GM10248 (cell line): ENCODE data around the gene SLC49A3.

Experiments used
- CTCF ChIA-PET: fragments of 300-600 bp; sonication (Branson Sonifier 250); formaldehyde crosslinking; extraction: SDS; loops from one replicate; lab custom pipeline; 2021; ENCODE audit warnings: antibody characterized with exemption; lab: Yijun Ruan, JAX
- POLR2A ChIA-PET: fragments of 350-650 bp; sonication (Branson Sonifier 250); formaldehyde crosslinking; extraction: SDS; loops from one replicate; lab custom pipeline; 2020; ENCODE audit warnings: antibody characterized with exemption; lab: Yijun Ruan, JAX
- DNase-seq: peaks from one replicate; pipeline ENCODE4 v3.0.0; 2012; ENCODE audit errors: extremely low spot score
- TF ChIP-seq, protein P1 (sequence below): IDR thresholded peaks from 2 replicates; pipeline ENCODE4 v1.5.1; 2012; ENCODE audit warnings: mild to moderate bottlenecking, low read depth; ENCODE audit errors: extremely low read depth, missing control alignments, control extremely low read depth

SLC49A3 gene

DNA sequence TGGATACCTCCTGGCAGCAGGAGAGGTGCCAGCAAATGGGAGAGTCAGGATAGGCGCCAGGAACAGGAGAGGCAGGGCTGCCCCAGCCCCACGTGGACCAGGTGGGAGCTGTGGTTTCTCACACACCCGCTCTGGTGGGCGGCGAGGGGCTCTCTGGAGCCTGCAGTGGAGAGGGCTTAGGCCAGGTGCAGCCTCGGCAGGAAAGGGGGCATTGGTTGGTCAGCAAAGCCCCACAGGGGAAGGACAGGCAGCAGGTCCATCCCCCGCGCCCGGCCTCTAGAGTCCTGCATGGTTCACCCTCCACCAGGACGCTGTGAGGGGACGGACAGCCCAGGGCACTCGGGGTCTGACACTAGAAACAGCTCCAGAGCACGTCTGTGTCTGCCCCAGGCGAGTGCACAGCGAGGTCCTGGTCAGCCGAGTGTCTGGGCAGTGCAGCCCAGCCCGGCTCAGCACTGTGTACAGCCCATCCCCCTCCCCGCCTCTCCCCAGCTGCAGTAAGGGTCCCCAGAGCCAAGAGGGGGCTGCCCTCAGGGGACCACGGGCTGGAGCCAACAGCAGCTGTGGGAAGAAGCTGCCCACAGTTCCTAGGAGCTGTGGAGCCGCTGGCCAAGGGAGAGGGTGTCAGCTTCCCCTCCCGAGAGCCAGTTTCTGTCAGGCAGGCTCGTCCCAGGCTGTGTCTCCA, 23.1 kb downstream of the SLC49A3 start:
- CTCF ChIA-PET, result interaction anchor here (1.2 to 3.2 kb wide), 2 partner anchors 9 to 423 kb away, joined by 3 to 22 read pairs; partner anchors contain the start of genes ATP5ME and MYL5
- DNase-seq, result no peak
- POLR2A ChIA-PET, result no interaction called here

DNA sequence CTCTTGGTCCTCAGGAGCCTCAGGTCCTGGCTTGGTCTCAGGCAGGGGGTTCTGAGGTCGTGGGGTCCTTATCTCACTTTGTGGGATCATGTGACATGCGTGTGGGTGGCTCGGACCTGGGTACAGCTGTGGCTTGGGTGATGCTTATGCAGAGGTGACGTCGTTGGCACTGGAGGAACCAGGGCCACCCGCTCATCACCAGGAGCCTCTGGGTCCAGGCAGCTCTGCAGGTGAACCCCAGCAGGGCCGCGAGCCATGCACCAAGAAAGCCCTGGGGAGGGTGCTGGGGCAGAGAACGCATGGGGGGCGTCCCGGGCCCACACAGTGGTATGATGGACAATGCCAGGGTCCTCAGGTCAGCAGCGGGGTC, 23.6 kb downstream of the SLC49A3 start:
- ChIA-PET CTCF (interaction anchor here (1.0 to 3.2 kb wide), 3 partner anchors 10 to 422 kb away, joined by 3 to 22 read pairs (median 3); partner anchors contain the start of genes ATP5ME and MYL5), POLR2A (no interaction called here)
- TF ChIP-seq, protein P1, sequence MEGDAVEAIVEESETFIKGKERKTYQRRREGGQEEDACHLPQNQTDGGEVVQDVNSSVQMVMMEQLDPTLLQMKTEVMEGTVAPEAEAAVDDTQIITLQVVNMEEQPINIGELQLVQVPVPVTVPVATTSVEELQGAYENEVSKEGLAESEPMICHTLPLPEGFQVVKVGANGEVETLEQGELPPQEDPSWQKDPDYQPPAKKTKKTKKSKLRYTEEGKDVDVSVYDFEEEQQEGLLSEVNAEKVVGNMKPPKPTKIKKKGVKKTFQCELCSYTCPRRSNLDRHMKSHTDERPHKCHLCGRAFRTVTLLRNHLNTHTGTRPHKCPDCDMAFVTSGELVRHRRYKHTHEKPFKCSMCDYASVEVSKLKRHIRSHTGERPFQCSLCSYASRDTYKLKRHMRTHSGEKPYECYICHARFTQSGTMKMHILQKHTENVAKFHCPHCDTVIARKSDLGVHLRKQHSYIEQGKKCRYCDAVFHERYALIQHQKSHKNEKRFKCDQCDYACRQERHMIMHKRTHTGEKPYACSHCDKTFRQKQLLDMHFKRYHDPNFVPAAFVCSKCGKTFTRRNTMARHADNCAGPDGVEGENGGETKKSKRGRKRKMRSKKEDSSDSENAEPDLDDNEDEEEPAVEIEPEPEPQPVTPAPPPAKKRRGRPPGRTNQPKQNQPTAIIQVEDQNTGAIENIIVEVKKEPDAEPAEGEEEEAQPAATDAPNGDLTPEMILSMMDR, result no peak
- DNase-seq, result no peak

More for the DNA sequence above, 23.1 kb downstream of the SLC49A3 start:
- TF ChIP-seq, protein P1, result no peak

GRCh38 chr4:664713-665231, 24.2 kb downstream of the SLC49A3 start:
- CTCF ChIA-PET, result interaction anchor here (1.0 to 3.2 kb wide), 4 partner anchors 10 to 421 kb away, joined by 3 to 22 read pairs (median 4); partner anchors contain the start of genes ATP5ME and MYL5
- DNase-seq, result no peak
- TF ChIP-seq, protein P1, result no peak
- POLR2A ChIA-PET, result no interaction called here

DNA sequence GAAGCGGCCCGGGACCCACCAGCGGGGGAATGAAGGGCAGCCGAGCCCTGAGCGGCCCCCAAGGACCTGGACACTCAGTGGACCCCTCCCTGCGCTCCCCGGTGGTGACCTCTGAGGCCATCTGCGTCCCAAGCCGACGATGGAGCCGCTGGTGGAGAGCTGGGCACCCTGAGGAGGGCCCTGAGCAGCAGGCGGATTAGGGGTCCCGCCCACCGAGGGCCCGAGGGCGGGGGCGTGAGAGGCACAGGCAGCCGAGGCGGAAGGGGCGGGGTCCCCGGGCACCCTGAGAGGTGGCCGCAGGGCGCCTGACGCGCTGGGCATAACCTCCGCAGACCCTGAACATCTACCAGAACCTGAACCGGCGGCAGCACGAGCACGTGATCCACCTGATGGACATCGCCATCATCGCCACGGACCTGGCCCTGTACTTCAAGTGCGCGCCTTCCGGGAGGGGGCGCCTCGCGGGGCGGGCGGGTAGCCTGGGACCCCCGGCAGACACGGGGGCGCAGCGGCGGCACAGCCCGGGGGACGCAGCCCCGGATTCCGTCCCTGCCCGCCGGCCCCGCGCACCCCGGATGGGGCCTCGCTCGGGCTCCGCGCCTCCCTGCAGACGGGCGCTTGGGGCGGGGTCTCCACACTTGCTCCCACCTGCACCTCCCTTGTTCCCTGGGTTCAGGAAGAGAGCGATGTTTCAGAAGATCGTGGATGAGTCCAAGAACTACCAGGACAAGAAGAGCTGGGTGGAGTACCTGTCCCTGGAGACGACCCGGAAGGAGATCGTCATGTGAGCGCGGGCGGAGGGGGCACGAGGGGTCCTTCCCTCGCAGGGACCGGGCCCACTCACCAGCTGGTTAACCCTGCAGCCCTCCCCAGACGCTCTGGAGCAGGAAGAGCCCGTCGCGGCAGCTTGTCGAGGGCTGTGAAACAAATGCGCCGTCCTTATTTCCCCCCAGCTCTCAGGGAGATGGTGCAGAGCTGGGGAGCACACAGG, 25.2 kb downstream of the SLC49A3 start:
- CTCF ChIA-PET, result interaction anchor here (0.8 to 3.2 kb wide), 4 partner anchors 9 to 20 kb away, joined by 3 to 22 read pairs (median 4); partner anchors contain the start of genes ATP5ME and MYL5
- TF ChIP-seq, protein P1, result peak; percentile 16
- POLR2A ChIA-PET, result interaction anchor here (0.6 kb wide), 1 partner anchor 165 kb away, joined by 5 read pairs; the partner anchor contains the start of genes PIGG and ZNF721
- peak; percentile 81 for DNase-seq

- POLR2A ChIA-PET, result no interaction called here
- DNase-seq, result no peak
- CTCF ChIA-PET, result interaction anchor here (3.2 kb wide), 1 partner anchor 12 kb away, joined by 22 read pairs; the partner anchor contains the start of genes ATP5ME and MYL5
- TF ChIP-seq, protein P1, result no peak
These were observed 25.9 kb downstream of the SLC49A3 start for GRCh38 chr4:663046-663437.
